HL-60/S4 treated with phorbol 12-myristate 13-acetate at 8.2 ng/mL for 4 days and 3 days (cell line): ENCODE data around the gene ADAP1.

ENCODE experiments used
- in situ Hi-C: fragments of 300-500 bp; cut with MboI; formaldehyde crosslinking; loops from 2 replicates; pipeline ENCODE4 v1.15.0; 2022; ENCODE audit warnings: low sequenced_read_pairs

The ADAP1 gene

GRCh38 chr7:940599-941408, 13.7 kb downstream of the ADAP1 start:
- in situ Hi-C loops = no loop called here

GRCh38 chr7:939843-940242, 14.6 kb downstream of the ADAP1 start:
- in situ Hi-C loops = no loop called here

GRCh38 chr7:938546-939185, 15.8 kb downstream of the ADAP1 start:
- in situ Hi-C loops = no loop called here

GRCh38 chr7:937856-938484, 16.5 kb downstream of the ADAP1 start:
- in situ Hi-C loops = no loop called here

GRCh38 chr7:936386-937054, 18.0 kb downstream of the ADAP1 start:
- in situ Hi-C loops = no loop called here

GRCh38 chr7:935874-936385, 18.6 kb downstream of the ADAP1 start:
- in situ Hi-C loops = no loop called here

GRCh38 chr7:935164-935873, 19.2 kb downstream of the ADAP1 start:
- in situ Hi-C loops = no loop called here

- in situ Hi-C loops = no loop called here
These were observed 19.9 kb downstream of the ADAP1 start for GRCh38 chr7:934469-935163.

GRCh38 chr7:932651-932975, 21.9 kb downstream of the ADAP1 start:
- in situ Hi-C loops = no loop called here

GRCh38 chr7:931871-932650, 22.4 kb downstream of the ADAP1 start:
- in situ Hi-C loops = no loop called here

GRCh38 chr7:930975-931758, 23.3 kb downstream of the ADAP1 start:
- in situ Hi-C loops = no loop called here

- in situ Hi-C loops = no loop called here
These were observed 25.2 kb downstream of the ADAP1 start for GRCh38 chr7:929311-929711.

GRCh38 chr7:927031-927671, 27.3 kb downstream of the ADAP1 start:
- in situ Hi-C loops = no loop called here

GRCh38 chr7:926061-927030, 28.1 kb downstream of the ADAP1 start:
- in situ Hi-C loops = no loop called here

- in situ Hi-C loops = no loop called here
These were observed 28.9 kb downstream of the ADAP1 start for GRCh38 chr7:925601-926000.

GRCh38 chr7:924541-925231, 29.8 kb downstream of the ADAP1 start:
- in situ Hi-C loops = no loop called here
